Suppressor macrophage (primary cell): ENCODE data around the gene RIT2.

Experiments
- DNase-seq, 4 experiments: peaks; one replicate each; pipeline ENCODE4 v3.0.0-alpha.2; 2020 to 2022

The RIT2 gene

GRCh38 chr18:42922363-42922762, 193.1 kb downstream of the RIT2 start:
- DNase-seq: no peak

- DNase-seq: no peak
These were observed 194.2 kb downstream of the RIT2 start for GRCh38 chr18:42921226-42921737.

DNA sequence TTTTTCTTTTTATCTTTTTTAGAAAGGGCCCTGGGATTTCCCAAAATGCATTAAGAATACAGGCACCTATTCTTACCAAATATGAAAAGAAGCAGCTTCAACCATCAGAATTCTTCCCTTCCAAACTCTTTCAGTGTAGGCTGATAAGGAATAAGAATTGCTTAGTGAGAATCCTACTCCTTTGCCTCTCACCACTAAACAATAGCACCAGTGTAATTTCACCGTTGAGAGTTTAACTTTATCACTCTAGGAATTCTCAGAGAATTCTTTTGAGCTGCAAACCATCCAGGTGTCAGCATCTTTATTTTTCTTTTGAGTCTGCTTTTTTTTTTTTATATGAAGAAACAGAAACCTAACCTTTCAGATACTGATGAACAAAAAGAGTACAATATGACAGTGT, 194.9 kb downstream of the RIT2 start:
- DNase-seq: no peak

DNA sequence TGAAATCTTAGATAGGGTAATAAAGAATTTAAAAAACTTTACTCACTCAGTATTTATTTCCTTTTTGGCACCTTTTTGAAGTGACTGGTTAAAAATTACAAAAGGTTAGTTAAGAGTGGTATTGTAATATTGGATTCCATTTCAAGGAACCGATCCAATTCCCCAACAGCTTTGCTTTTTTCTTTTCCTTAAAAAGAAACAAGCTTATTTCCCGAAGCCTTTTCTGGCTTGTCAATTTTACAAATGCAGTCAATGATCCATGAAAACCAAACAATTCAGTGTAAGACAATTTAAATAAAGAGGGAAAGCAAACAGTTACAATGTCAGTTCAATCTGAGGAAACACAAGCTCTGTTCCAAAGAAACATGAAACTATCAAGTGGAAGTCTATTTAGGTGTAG, 200.2 kb downstream of the RIT2 start:
- no peak for DNase-seq

DNA sequence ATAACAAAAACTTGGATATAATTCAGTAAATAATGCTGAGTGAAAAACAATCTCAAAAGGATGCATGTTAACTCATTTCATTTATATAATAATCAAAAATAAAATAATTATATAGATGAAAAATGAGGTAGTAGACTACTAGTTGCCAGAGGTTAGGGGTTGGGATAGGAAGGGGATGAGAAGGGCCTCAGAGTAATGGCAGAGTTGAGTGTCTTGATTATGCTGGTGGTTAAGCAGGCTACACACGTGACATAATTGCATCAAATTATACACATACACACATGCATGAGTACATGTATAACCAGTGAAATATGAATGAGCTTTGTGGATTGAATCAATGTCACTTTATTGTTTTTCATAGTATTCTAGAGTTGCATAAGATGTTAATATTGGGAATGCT, 201.0 kb downstream of the RIT2 start:
- no peak for DNase-seq

GRCh38 chr18:42909095-42909494, 206.4 kb downstream of the RIT2 start:
- no peak for DNase-seq

GRCh38 chr18:42906761-42907160, 208.7 kb downstream of the RIT2 start:
- no peak for DNase-seq

GRCh38 chr18:42901161-42901560, 214.3 kb downstream of the RIT2 start:
- no peak for DNase-seq

GRCh38 chr18:42893977-42894376, 221.5 kb downstream of the RIT2 start:
- no peak for DNase-seq

GRCh38 chr18:42892181-42892580, 223.3 kb downstream of the RIT2 start:
- DNase-seq: no peak

DNA sequence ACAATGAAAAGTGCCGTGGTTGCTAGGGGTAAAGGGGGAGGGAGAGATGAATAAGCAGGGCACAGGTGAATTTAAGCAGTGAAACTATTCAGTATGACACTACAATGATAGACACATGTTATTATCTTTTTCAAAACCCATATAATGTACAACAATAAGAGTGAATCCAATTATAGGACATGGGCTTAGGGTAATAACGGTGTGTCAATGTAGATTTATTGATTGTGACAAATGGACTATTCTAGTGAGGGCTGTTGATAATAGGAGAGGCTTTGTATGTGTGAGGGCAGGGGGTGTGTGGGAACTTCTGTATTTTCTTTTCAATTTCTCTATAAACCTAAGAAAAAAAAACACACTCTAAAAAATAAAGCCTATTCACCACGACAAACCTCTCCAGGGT, 223.8 kb downstream of the RIT2 start:
- no peak for DNase-seq

GRCh38 chr18:42883169-42883568, 232.3 kb downstream of the RIT2 start:
- no peak for DNase-seq

DNA sequence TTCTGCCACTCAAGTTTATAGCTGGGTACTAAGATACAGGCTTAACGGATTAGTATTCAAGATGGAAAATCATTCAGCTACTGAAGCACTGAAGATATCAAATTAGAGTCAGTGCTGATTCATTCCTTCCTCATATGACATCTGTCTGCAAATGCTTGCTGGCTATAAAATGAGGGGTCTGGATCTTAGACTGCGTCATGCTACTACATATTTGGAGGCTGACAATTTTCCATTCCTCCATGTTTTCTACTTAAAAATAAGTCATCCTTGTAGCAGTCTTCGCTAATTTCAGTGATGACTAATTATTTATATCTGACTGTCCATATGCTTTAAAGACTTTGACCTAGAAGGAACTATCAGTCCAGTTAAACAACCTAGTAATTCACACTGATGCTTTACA, 233.4 kb downstream of the RIT2 start:
- no peak for DNase-seq

DNA sequence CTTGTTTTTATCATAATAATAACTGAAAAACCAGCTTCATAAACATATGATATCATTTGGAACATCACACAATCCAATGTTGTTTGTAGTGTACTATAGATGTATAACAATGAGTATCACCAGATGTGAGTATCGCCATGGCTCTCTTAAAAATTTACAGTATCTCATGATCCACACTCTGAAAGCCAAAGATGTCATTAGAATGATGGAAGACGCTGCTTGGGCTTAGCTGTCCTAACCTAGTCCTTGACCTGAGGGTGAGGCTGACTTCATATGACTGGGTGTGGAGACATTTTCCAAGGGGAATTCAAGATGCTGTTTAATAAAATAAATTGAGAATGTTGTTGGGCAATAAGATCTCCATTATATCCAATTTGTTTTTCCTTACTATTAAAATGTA, 242.6 kb downstream of the RIT2 start:
- DNase-seq: no peak

DNA sequence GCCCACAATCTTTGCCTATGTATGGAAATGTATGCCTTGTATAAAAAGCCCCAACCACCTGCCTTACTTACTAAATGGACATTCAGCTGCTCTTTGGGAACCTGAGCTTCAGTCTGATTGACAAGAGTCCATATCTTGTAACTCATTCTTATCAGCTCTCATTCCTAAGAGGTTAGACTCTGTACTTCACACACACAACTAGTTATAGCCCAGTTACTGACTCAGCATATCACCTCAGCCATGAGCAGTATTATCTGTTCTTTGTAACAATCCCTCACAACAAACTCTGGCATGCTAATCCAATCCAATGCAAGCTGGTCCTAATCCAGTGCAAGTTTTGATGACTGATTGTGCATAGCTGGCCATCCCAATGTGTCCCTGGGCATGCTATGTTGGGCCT, 250.6 kb downstream of the RIT2 start:
- DNase-seq: no peak

DNA sequence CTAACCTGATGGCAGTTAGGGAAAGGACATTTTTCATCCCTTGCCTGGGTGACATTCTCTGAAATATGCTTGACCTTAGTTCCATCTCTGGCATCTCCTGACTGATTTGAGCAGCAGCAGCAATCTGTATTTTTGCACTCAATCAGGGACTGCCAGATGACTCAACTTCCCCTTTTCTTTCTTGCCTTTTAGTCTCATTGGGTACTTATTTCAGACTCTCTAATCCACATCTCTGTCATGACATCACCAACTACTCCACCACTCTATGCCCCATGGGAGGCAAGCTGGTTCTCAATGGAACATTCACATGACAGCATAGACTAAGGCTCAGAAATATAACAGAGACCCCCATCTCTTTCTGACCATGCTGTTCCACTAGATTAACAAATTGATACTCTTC, 254.2 kb downstream of the RIT2 start:
- DNase-seq: peak in 1 of 4 experiments; percentile 1

DNA sequence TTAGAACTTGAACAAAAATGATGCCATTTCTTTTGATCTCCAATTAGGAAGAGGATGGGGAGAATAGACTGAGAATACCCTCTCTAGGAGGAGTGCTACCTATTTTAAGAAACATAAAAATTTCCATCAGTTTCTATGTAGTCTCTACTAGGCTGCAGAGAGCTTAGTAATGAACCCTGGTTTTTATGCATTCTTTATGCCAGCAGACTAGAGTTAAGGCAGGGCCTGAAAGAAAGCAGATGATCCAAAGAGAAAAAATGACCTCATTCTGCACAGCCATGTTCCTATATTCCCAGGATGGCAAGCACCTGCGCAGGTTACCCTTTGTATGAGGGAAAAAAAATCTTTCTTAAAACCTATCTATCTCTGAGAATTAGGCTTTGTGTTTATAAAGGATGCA, 254.9 kb downstream of the RIT2 start:
- DNase-seq: no peak

DNA sequence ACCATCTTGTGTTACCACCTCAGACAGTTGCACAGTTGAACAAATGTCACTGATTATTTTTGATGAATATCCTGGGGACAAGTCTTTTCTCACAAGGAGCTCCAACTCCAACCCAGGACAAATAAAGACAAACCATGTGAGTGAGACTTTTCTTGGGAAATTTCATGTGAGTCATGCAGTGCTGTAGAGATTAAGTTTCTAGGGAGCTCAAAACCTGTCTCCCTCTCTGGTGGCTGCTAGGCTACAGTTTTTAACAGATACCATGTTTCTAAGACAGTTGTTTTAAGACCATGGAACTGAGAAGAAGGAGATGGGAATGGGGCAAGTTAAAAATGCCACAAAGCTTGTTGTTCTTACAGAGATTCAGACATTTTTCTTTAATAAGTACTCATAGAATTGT, 255.5 kb downstream of the RIT2 start:
- DNase-seq: no peak

GRCh38 chr18:42854558-42854957, 260.9 kb downstream of the RIT2 start:
- DNase-seq: no peak

DNA sequence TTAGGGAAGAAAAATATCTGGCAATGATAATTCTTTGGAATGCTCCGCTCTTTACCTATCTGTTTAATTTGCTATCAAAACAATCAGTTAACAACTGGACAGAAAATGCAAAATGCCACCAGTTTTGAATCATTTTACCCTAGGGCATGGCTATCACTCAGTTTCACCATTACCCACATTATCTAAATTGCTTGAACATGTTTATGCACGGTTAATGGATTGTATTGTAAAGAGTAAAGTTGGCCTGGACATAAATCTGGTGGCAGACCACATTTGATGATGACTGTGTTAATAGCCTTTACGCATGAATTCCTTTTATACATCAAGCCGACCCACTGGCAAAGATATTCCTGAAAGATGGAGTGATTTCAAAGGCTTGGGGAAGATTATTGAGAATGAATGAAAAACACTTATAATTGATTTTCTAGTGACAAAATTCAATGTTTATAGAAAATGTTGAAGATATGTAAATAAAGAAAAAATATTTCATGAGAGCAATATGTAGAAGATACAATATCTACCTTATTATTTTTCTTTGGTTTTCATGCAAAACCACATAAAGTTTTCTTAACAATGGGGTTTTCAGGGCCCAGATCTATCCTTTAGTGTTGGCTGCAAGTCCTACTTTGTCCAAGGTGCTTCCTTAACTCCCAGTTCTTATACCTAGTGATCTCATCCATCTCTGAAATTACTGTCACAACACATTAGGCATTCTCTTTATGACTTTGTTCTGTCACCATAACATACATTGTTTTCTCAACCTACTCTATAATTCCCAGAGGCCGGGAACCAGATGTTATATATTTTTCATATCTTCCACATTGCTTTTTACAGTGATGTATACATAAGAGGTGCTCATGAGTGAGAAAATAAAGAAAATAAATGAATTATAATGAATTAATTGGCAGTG, 265.1 kb downstream of the RIT2 start:
- no peak for DNase-seq

GRCh38 chr18:42839408-42839807, 276.1 kb downstream of the RIT2 start:
- no peak for DNase-seq

GRCh38 chr18:42838546-42839145, 276.8 kb downstream of the RIT2 start:
- DNase-seq: no peak

DNA sequence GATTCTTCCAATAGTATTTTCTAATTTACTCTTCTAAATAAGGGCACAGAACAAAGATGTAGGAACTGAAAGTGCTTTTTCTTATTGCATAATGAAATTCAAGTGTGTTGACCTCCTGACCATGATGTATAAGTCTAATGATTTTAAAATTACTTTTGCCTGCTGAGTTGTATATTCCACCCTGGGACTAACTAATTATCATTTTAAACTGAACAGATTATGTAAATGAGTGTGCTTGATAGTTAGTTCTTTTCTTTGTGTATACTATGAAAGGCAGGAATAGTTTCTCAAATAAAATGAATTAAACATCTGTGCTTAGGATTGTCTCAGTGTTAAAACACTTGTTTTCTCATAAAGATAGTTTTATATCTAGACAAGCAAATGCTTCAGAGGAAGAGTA, 284.5 kb downstream of the RIT2 start:
- DNase-seq: no peak

- no peak for DNase-seq
These were observed 286.6 kb downstream of the RIT2 start for GRCh38 chr18:42828881-42829280.
